Neuron (in vitro differentiated cells): ENCODE measurements around the gene CNGB1.
"Not testable (repeated sequence)": the region's sequence is repeated elsewhere in the genome, so short reads cannot be mapped to it uniquely, and the experiment has no call there.

Experiments used
- H2AFZ ChIP-seq: one replicate; pipeline ENCODE4 v1.6.1; 2013; ENCODE audit warnings: low read depth, mild to moderate bottlenecking, inconsistent platforms, low read length, moderate library complexity
- H3K27me3 ChIP-seq: one replicate; pipeline ENCODE4 v1.6.1; 2013; ENCODE audit warnings: low read length; ENCODE audit not compliant: insufficient read depth
- H3K36me3 ChIP-seq: one replicate; pipeline ENCODE4 v1.6.1; 2013; ENCODE audit warnings: low read length; ENCODE audit not compliant: insufficient read depth
- H3K4me1 ChIP-seq: one replicate; pipeline ENCODE4 v1.6.1; 2013; ENCODE audit warnings: low read length; ENCODE audit not compliant: insufficient read depth
- H3K4me3 ChIP-seq: 2 replicates; pipeline ENCODE4 v1.5.1; 2013; ENCODE audit warnings: mild to moderate bottlenecking, low read length, moderate library complexity
- H3K9me3 ChIP-seq: one replicate; pipeline ENCODE4 v1.6.1; 2013; ENCODE audit warnings: low read length

CNGB1 gene

GRCh38 chr16:57908409-57908987 is 62.4 kb downstream of the CNGB1 start:
- Histone ChIP-seq H3K4me3 (no peak overlapping the region), H3K27me3 (peaks cover 29% of the 10 kb centered on the region), H3K9me3 (no peaks in the 10 kb centered on the region), H3K4me1 (no peaks in the 10 kb centered on the region), H3K36me3 (no peaks in the 10 kb centered on the region), H2AFZ (no peak overlapping the region)

GRCh38 chr16:57906382-57907316 is 64.3 kb downstream of the CNGB1 start:
- Histone ChIP-seq H3K36me3 (no peaks in the 10 kb centered on the region), H3K4me1 (no peaks in the 10 kb centered on the region), H3K27me3 (peaks cover 33% of the 10 kb centered on the region), H2AFZ (no peak overlapping the region), H3K4me3 (no peak overlapping the region), H3K9me3 (no peaks in the 10 kb centered on the region)

- Histone ChIP-seq H2AFZ (no peak overlapping the region), H3K4me3 (no peak overlapping the region), H3K36me3 (no peaks in the 10 kb centered on the region), H3K27me3 (peaks cover 33% of the 10 kb centered on the region), H3K4me1 (no peaks in the 10 kb centered on the region), H3K9me3 (no peaks in the 10 kb centered on the region)
These were observed 66.8 kb downstream of the CNGB1 start for GRCh38 chr16:57904101-57904500.

GRCh38 chr16:57903656-57904055 is 67.3 kb downstream of the CNGB1 start:
- peaks cover 33% of the 10 kb centered on the region for H3K27me3 ChIP-seq
- H3K4me1 ChIP-seq: no peaks in the 10 kb centered on the region
- H3K9me3 ChIP-seq: no peaks in the 10 kb centered on the region
- H3K4me3 ChIP-seq: no peak overlapping the region
- H3K36me3 ChIP-seq: no peaks in the 10 kb centered on the region
- H2AFZ ChIP-seq: no peak overlapping the region

GRCh38 chr16:57901480-57902069 is 69.4 kb downstream of the CNGB1 start:
- H3K36me3 ChIP-seq: no peaks in the 10 kb centered on the region
- no peak overlapping the region for H3K4me3 ChIP-seq
- H2AFZ ChIP-seq: no peak overlapping the region
- no peaks in the 10 kb centered on the region for H3K4me1 ChIP-seq
- no peaks in the 10 kb centered on the region for H3K9me3 ChIP-seq
- peaks cover 23% of the 10 kb centered on the region for H3K27me3 ChIP-seq

- H3K36me3 ChIP-seq: no peaks in the 10 kb centered on the region
- H2AFZ ChIP-seq: no peak overlapping the region
- peaks cover 17% of the 10 kb centered on the region for H3K27me3 ChIP-seq
- no peak overlapping the region for H3K4me3 ChIP-seq
- no peaks in the 10 kb centered on the region for H3K9me3 ChIP-seq
- H3K4me1 ChIP-seq: no peaks in the 10 kb centered on the region
These were observed 70.0 kb downstream of the CNGB1 start for GRCh38 chr16:57900796-57901479.

GRCh38 chr16:57899771-57900661 is 70.9 kb downstream of the CNGB1 start:
- Histone ChIP-seq H2AFZ (no peak overlapping the region), H3K36me3 (no peaks in the 10 kb centered on the region), H3K9me3 (no peaks in the 10 kb centered on the region), H3K27me3 (peaks cover 18% of the 10 kb centered on the region), H3K4me3 (no peak overlapping the region), H3K4me1 (no peaks in the 10 kb centered on the region)

GRCh38 chr16:57898961-57899360 is 72.0 kb downstream of the CNGB1 start:
- H3K4me3 ChIP-seq: no peak overlapping the region
- H3K27me3 ChIP-seq: peaks cover 18% of the 10 kb centered on the region
- no peak overlapping the region for H2AFZ ChIP-seq
- no peaks in the 10 kb centered on the region for H3K9me3 ChIP-seq
- H3K4me1 ChIP-seq: no peaks in the 10 kb centered on the region
- H3K36me3 ChIP-seq: no peaks in the 10 kb centered on the region

GRCh38 chr16:57897996-57898395 is 72.9 kb downstream of the CNGB1 start:
- H3K4me1 ChIP-seq: no peaks in the 10 kb centered on the region
- H3K9me3 ChIP-seq: no peaks in the 10 kb centered on the region
- H2AFZ ChIP-seq: no peak overlapping the region
- H3K4me3 ChIP-seq: no peak overlapping the region
- H3K36me3 ChIP-seq: no peaks in the 10 kb centered on the region
- H3K27me3 ChIP-seq: peaks cover 16% of the 10 kb centered on the region

- Histone ChIP-seq H3K9me3 (no peaks in the 10 kb centered on the region), H3K4me3 (no peak overlapping the region), H3K27me3 (peaks cover 20% of the 10 kb centered on the region), H3K4me1 (no peaks in the 10 kb centered on the region), H3K36me3 (no peaks in the 10 kb centered on the region), H2AFZ (no peak overlapping the region)
These were observed 73.7 kb downstream of the CNGB1 start for GRCh38 chr16:57897053-57897784.

- not testable (repeated sequence) for H3K9me3 ChIP-seq, H3K36me3 ChIP-seq, H2AFZ ChIP-seq, H3K4me1 ChIP-seq, H3K4me3 ChIP-seq
- H3K27me3 ChIP-seq: peaks cover 29% of the 10 kb centered on the region
These were observed 75.8 kb downstream of the CNGB1 start for GRCh38 chr16:57895081-57895547.
